ENCODE measurements around the gene PRKG1.

Gene PRKG1

GRCh38 chr10:51063659-51064535 is 10.4 kb upstream of the PRKG1 start:
- no peak for TF ChIP-seq CTCF (IDR thresholded peaks at IDR 0.05; ENCODE audit: borderline replicate concordance, insufficient read depth, low read depth, low read length)
- H3K4me3 ChIP-seq (ENCODE audit: low read depth, low read length) = no peak overlapping the region

GRCh38 chr10:51066231-51066630 is 8.1 kb upstream of the PRKG1 start:
- TF ChIP-seq CTCF (IDR thresholded peaks at IDR 0.05; ENCODE audit: borderline replicate concordance, insufficient read depth, low read depth, low read length) = no peak
- H3K4me3 ChIP-seq (ENCODE audit: low read depth, low read length) = no peak overlapping the region

- no peak for TF ChIP-seq CTCF (IDR thresholded peaks at IDR 0.05; ENCODE audit: borderline replicate concordance, insufficient read depth, low read depth, low read length)
- H3K4me3 ChIP-seq (ENCODE audit: low read depth, low read length) = no peak overlapping the region
Measured at GRCh38 chr10:51072210-51072609, 2.1 kb upstream of the PRKG1 start.

- H3K4me3 ChIP-seq (ENCODE audit: low read depth, low read length) = no peak overlapping the region
- TF ChIP-seq CTCF (IDR thresholded peaks at IDR 0.05; ENCODE audit: borderline replicate concordance, insufficient read depth, low read depth, low read length) = no peak
Measured at GRCh38 chr10:51072921-51073434, 1.3 kb upstream of the PRKG1 start.

- TF ChIP-seq CTCF (IDR thresholded peaks at IDR 0.05; ENCODE audit: borderline replicate concordance, insufficient read depth, low read depth, low read length) = no peak
- H3K4me3 ChIP-seq (ENCODE audit: low read depth, low read length) = no peak overlapping the region
Measured at GRCh38 chr10:51073453-51074237, 642 bp upstream of the PRKG1 start.

GRCh38 chr10:51075043-51075872 is 971 bp downstream of the PRKG1 start:
- no peak overlapping the region for H3K4me3 ChIP-seq (ENCODE audit: low read depth, low read length)
- no peak for TF ChIP-seq CTCF (IDR thresholded peaks at IDR 0.05; ENCODE audit: borderline replicate concordance, insufficient read depth, low read depth, low read length)
